ENCODE data around the gene GNG3. TPM values are rescaled to one million over a fixed set of nuclear protein-coding genes. Genes with fewer than 3 reads are reported as not detected.

Gene GNG3
- total RNA-seq, 2 experiments from 2014 or later, result not detected

GRCh38 chr11:62712276-62712812, 4.9 kb downstream of the GNG3 start:
- H3K9me3 Mint-ChIP-seq, result no peaks in the 10 kb centered on the region
- DNase-seq (no peak), ATAC-seq (ENCODE audit: low read depth) (no peak)
- POLR2A ChIA-PET, result interaction anchor here (0.6 to 8.3 kb wide), 6 partner anchors 14 to 1526 kb away, joined by 3 to 107 read pairs (median 4); partner anchors contain the start of genes HNRNPUL2, INTS5, POLR2G and TTC9C
- H3K27ac Mint-ChIP-seq, result peak overlapping the region; percentile 84
- no peaks in the 10 kb centered on the region for H3K27me3 Mint-ChIP-seq
- peaks cover 63% of the 10 kb centered on the region for H3K4me1 Mint-ChIP-seq
- no peak overlapping the region for H3K4me3 Mint-ChIP-seq
- peaks cover 37% of the 10 kb centered on the region for H3K36me3 Mint-ChIP-seq

DNA sequence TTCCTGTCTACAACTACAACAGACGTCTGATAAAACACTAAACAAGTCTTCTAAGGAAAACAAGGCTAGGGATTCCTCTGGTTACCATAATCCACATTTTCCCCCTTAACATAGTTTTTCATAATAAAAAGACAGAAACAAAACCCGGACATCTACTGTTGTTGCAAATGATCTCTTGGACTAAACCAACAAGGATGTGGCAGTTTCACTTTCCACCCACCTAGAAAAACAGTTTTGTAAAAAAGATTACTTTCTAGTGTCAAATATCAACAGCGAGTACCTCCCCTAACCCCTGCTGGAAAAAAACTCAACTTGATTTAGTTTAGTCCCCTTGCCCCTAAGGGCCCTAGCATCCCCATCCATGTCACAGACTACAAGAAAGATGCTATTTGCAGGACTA, 5.4 kb downstream of the GNG3 start:
- no peak for ATAC-seq (ENCODE audit: low read depth)
- DNase-seq, result no peak
- Mint-ChIP-seq H3K27ac (peak overlapping the region; percentile 84), H3K36me3 (peaks cover 39% of the 10 kb centered on the region), H3K27me3 (no peaks in the 10 kb centered on the region), H3K4me3 (peak overlapping the region; percentile 14), H3K9me3 (no peaks in the 10 kb centered on the region), H3K4me1 (peaks cover 66% of the 10 kb centered on the region)
- POLR2A ChIA-PET, result interaction anchor here (0.6 to 8.3 kb wide), 5 partner anchors 13 to 144 kb away, joined by 3 to 107 read pairs (median 4); partner anchors contain the start of genes HNRNPUL2, POLR2G and TTC9C

DNA sequence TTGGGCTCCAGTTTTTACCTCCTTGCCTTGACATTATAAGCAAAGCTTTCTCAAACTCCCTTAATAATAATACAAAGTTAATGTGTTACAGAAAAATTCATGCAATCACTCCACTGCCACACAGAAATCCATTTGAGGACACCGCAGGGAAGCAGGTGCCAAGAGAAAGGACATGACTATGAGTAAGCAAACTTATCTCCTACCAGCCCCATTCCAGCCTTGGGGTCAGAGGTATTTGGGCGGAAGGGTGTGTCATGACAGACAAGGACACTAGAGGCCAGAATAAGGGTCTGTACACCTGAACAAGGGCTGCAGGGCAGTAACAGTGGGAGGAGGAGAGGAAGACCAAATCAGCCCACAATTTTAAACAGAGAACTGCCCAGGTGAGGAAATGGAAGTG, 5.9 kb downstream of the GNG3 start:
- POLR2A ChIA-PET, result interaction anchor here (0.6 to 1.3 kb wide), 5 partner anchors 13 to 128 kb away, joined by 3 to 6 read pairs (median 5); partner anchors contain the start of genes HNRNPUL2 and ZBTB3
- no peaks in the 10 kb centered on the region for H3K9me3 Mint-ChIP-seq
- H3K27ac Mint-ChIP-seq, result peak overlapping the region; percentile 84
- H3K36me3 Mint-ChIP-seq, result peaks cover 43% of the 10 kb centered on the region
- DNase-seq (peak; percentile 10), ATAC-seq (ENCODE audit: low read depth) (no peak)
- H3K27me3 Mint-ChIP-seq, result no peaks in the 10 kb centered on the region
- H3K4me3 Mint-ChIP-seq, result peak overlapping the region; percentile 28
- peaks cover 66% of the 10 kb centered on the region for H3K4me1 Mint-ChIP-seq

DNA sequence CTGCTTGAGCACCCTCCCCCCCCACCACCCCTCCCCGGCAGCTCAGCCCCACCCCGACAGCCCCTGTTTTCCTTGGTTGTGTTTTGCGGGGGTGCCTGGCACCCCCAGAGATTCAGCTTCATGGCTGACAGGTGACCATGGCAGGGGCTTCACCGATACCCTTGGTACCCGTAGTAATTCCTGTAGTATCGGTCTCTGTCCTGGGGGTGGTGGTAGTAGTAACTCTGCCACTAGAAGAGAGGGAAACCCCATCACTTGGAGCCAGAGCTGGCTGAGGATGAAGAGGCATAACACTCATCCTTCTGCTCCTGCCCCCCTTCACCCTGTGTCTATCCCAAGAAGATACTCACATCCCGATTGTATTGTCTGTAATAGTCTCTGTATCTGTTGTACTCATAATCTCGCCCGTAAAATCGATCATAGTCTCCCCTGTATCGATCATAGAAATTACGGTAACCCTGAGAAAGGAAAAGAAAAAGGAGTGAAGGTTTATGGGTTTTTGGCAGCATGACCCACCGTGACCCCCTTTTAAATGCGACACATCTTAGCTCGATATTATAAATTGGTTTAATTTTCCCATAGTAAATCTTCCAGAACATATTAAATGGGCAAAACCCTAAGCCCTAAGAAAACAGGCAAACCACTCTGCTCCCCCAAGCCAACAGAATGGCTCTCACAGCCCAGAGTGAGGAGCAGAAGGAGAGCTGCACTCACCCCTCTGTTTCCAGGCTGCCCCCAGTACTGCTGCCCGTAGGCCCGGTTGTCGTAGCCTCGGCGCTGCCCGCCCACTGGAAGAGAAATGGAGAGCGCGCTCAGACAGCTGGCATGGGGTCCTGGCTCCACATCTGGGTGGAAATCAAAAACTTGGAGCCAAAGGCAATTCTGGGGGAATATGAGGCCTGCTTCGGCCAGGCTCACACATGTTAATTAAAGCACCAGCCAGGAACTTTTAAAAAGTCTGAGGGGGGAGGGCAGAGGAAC, 8.0 kb downstream of the GNG3 start:
- no peak for ATAC-seq (ENCODE audit: low read depth)
- H3K36me3 Mint-ChIP-seq, result peaks cover 48% of the 10 kb centered on the region
- H3K4me3 Mint-ChIP-seq, result no peak overlapping the region
- H3K9me3 Mint-ChIP-seq, result no peaks in the 10 kb centered on the region
- no peak overlapping the region for H3K27ac Mint-ChIP-seq
- peaks cover 56% of the 10 kb centered on the region for H3K4me1 Mint-ChIP-seq
- peak; percentile 9 for DNase-seq
- POLR2A ChIA-PET, result interaction anchor here (0.5 to 2.6 kb wide), 4 partner anchors 12 to 102 kb away, joined by 3 to 14 read pairs (median 4); partner anchors contain the start of genes EML3, HNRNPUL2, ROM1 and TTC9C
- no peaks in the 10 kb centered on the region for H3K27me3 Mint-ChIP-seq

DNA sequence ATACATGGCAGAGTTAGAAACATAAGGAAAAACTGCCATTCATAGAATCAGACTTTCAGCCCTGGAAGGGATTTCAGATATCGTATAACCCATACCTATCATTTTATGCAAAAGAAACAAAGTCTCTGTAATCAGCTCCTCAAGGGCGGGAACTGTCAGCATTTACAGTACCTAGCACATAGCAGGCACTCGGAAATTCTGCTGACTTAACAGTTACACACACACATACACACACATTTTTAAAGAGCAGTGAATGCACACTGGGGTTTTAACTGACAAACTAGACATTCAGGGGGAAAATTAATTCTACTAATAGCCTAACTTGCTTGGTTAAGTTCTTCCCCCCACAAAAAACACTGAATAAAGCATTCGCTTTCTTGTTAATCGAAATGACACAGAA, 8.7 kb downstream of the GNG3 start:
- Mint-ChIP-seq H3K4me3 (no peak overlapping the region), H3K27ac (no peak overlapping the region), H3K27me3 (no peaks in the 10 kb centered on the region), H3K36me3 (peaks cover 47% of the 10 kb centered on the region), H3K9me3 (no peaks in the 10 kb centered on the region), H3K4me1 (peaks cover 57% of the 10 kb centered on the region)
- no peak for DNase-seq
- POLR2A ChIA-PET, result interaction anchor here (0.5 to 2.6 kb wide), 5 partner anchors 11 to 124 kb away, joined by 3 to 14 read pairs (median 3); partner anchors contain the start of genes EML3, HNRNPUL2, ROM1 and TTC9C
- no peak for ATAC-seq (ENCODE audit: low read depth)

DNA sequence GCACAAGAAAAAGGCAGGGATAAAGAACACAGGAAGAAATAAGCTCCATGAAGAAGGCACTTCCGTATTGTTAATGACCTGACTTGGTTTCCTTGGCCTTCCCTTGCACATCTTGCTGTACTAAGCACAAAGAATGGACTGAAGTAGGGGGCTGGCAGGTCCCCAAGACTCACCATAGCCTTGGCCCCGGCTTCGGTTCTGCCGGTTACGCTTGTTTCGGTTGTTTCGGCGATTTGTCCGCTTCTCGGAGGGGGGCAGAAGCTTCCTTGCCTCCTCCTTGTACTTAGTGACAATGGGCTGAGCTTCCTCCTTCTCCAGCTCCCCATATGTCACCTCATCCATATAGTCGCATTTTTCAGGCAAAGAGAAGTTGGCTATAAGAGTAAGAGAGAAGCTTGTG, 9.3 kb downstream of the GNG3 start:
- POLR2A ChIA-PET, result interaction anchor here (1.2 to 2.6 kb wide), 3 partner anchors 10 to 124 kb away, joined by 3 to 14 read pairs (median 5); partner anchors contain the start of genes HNRNPUL2, TTC9C and ZBTB3
- H3K4me3 Mint-ChIP-seq, result no peak overlapping the region
- peaks cover 51% of the 10 kb centered on the region for H3K36me3 Mint-ChIP-seq
- peaks cover 59% of the 10 kb centered on the region for H3K4me1 Mint-ChIP-seq
- peak; percentile 8 for DNase-seq
- no peaks in the 10 kb centered on the region for H3K27me3 Mint-ChIP-seq
- ATAC-seq (ENCODE audit: low read depth), result no peak
- no peaks in the 10 kb centered on the region for H3K9me3 Mint-ChIP-seq
- peak overlapping the region; percentile 45 for H3K27ac Mint-ChIP-seq

GRCh38 chr11:62719302-62719978, 12.0 kb downstream of the GNG3 start:
- Mint-ChIP-seq H3K9me3 (no peaks in the 10 kb centered on the region), H3K27ac (no peak overlapping the region), H3K27me3 (no peaks in the 10 kb centered on the region), H3K4me1 (peaks cover 58% of the 10 kb centered on the region), H3K36me3 (peaks cover 55% of the 10 kb centered on the region), H3K4me3 (no peak overlapping the region)
- DNase-seq (no peak), ATAC-seq (ENCODE audit: low read depth) (no peak)
- POLR2A ChIA-PET, result interaction anchor here (0.7 to 1.8 kb wide), 4 partner anchors 8 to 51 kb away, joined by 3 to 6 read pairs (median 4); partner anchors contain the start of genes HNRNPUL2, TTC9C and ZBTB3

DNA sequence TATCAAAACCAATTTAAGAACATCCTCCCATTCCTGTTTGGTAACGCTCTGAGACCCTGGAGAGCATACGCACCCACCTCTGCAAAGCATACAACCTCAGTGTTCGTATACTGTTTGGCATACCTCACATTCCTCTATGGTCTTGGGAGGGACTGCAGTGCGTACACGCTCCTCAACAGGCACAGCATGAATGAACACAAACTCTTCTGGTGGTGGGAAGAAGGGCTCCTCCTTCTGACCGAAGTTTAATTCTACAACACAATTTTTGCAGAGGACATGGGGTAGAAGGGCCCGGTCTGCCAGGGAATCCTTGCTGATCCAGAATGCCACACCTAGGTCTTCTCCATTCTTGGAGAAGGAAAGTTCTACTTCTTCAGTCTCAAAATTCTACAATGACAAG, 14.5 kb downstream of the GNG3 start:
- POLR2A ChIA-PET, result no interaction called here
- Mint-ChIP-seq H3K36me3 (peaks cover 54% of the 10 kb centered on the region), H3K27me3 (no peaks in the 10 kb centered on the region), H3K4me1 (peaks cover 55% of the 10 kb centered on the region), H3K27ac (peak overlapping the region; percentile 38), H3K9me3 (no peaks in the 10 kb centered on the region), H3K4me3 (no peak overlapping the region)
- ATAC-seq (ENCODE audit: low read depth), result no peak
- no peak for DNase-seq

DNA sequence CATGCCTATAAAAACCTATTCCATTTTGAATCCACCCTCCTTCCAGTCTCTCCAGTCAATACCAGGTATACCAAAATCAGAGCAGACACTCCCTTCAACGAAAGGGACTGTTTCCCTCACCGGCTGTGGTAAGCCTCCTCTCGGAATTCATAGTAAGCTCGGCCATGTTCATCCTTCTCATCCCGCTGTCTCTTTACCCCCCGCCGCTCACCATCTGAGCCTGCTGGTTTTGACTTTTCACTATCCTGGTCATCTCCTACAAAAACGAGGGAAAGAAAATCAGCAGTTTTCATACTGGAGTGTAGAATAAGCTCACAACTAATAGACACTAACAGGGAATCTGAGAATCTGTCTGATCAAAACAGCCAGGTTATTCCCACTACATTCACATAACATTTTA, 16.7 kb downstream of the GNG3 start:
- H3K4me1 Mint-ChIP-seq, result peaks cover 44% of the 10 kb centered on the region
- H3K36me3 Mint-ChIP-seq, result peaks cover 53% of the 10 kb centered on the region
- peak overlapping the region; percentile 100 for H3K4me3 Mint-ChIP-seq
- DNase-seq, result no peak
- no peaks in the 10 kb centered on the region for H3K27me3 Mint-ChIP-seq
- no peaks in the 10 kb centered on the region for H3K9me3 Mint-ChIP-seq
- no peak overlapping the region for H3K27ac Mint-ChIP-seq
- no peak for ATAC-seq (ENCODE audit: low read depth)
- POLR2A ChIA-PET, result interaction anchor here (0.5 to 8.3 kb wide), 5 partner anchors 15 to 130 kb away, joined by 3 to 107 read pairs (median 6); partner anchors contain the start of genes BSCL2, GNG3, WDR74 and ZBTB3

GRCh38 chr11:62725646-62726045, 18.2 kb downstream of the GNG3 start:
- H3K36me3 Mint-ChIP-seq, result peaks cover 48% of the 10 kb centered on the region
- POLR2A ChIA-PET, result interaction anchor here (0.5 to 8.3 kb wide), 16 partner anchors 10 to 159 kb away, joined by 3 to 107 read pairs (median 12); partner anchors contain the start of genes B3GAT3, BSCL2, C11orf98 and CSKMT
- H3K4me3 Mint-ChIP-seq, result peak overlapping the region; percentile 100

DNA sequence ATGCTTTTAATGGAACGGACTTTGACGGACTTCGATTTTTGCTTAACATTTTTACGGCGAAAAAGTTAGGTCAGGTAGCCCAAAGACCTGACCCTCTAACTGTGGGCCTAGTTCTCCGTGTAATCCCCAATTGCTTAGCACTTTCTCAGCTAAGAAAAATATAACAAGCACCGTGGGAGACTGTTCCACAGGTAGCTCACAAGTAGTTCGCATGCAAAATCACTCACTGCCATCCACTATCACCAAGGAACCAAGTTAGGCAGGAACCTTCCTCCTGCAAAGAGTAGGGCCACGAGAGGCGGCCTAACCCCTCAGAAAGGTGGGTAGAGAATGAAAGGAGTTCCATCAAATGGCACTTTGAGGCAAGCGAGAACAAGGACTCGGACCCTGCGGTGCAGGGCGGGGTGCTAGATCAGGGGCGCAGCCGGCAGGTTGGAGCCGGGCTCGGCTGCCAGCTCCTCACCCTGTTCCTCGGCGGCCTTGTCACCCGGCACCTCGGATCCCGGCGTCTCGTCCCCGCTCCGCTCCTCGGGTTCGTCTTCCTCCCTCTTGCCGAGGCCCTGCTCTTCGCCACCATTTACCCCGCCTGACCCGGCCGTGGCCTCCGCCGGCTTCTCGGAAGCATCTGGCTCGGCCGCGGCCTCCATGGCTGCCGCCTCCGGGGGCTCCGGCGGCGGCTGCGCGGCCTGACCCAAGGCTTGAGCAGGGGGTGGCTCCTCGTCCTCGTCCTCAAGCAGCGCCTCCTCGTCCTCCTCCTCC, 18.9 kb downstream of the GNG3 start:
- Mint-ChIP-seq H3K36me3 (peaks cover 43% of the 10 kb centered on the region), H3K9me3 (no peaks in the 10 kb centered on the region), H3K4me3 (peak overlapping the region; percentile 100), H3K4me1 (peaks cover 46% of the 10 kb centered on the region), H3K27ac (peak overlapping the region; percentile 98), H3K27me3 (no peaks in the 10 kb centered on the region)
- DNase-seq (no peak), ATAC-seq (ENCODE audit: low read depth) (no peak)
- POLR2A ChIA-PET, result interaction anchor here (0.5 to 8.3 kb wide), 37 partner anchors 7 to 181 kb away, joined by 3 to 107 read pairs (median 6); partner anchors contain the start of genes B3GAT3, BSCL2, C11orf98 and CSKMT

More at GRCh38 chr11:62725646-62726045, 18.2 kb downstream of the GNG3 start:
- Mint-ChIP-seq H3K27me3 (no peaks in the 10 kb centered on the region), H3K4me1 (peaks cover 50% of the 10 kb centered on the region), H3K27ac (peak overlapping the region; percentile 98), H3K9me3 (no peaks in the 10 kb centered on the region)
- DNase-seq, result no peak
- ATAC-seq (ENCODE audit: low read depth), result no peak

DNA sequence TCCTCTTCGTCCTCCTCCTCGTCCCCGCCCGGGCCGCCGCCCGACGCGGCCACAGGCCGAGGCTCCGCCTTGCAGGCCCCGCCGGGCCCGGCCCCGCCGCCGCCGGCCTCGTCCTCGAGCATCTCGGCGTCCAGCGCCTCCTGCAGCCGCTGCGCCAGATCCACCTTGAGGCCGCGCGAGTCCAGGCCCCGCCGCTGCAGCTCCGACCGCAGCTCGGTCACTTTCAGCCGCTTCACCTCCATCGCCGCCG, 19.4 kb downstream of the GNG3 start:
- H3K4me3 Mint-ChIP-seq, result peak overlapping the region; percentile 100
- peaks cover 44% of the 10 kb centered on the region for H3K4me1 Mint-ChIP-seq
- peak overlapping the region; percentile 98 for H3K27ac Mint-ChIP-seq
- H3K9me3 Mint-ChIP-seq, result no peaks in the 10 kb centered on the region
- H3K36me3 Mint-ChIP-seq, result peaks cover 37% of the 10 kb centered on the region
- no peaks in the 10 kb centered on the region for H3K27me3 Mint-ChIP-seq
- DNase-seq, result no peak
- ATAC-seq (ENCODE audit: low read depth), result peak; percentile 2
- POLR2A ChIA-PET, result interaction anchor here (0.5 to 8.3 kb wide), 38 partner anchors 8 to 1646 kb away, joined by 3 to 107 read pairs (median 8); partner anchors contain the start of genes B3GAT3, BSCL2, C11orf98 and CSKMT
